HG03439 (cell line): ENCODE data around the gene SH2D1A.

Source experiments
- ATAC-seq: cut with Tn5 transposase; IDR thresholded peaks from one replicate; pipeline ENCODE4 v1.9.1; 2021; ENCODE audit warnings: mild to moderate bottlenecking, moderate library complexity; ENCODE audit not compliant: unreplicated experiment

Gene SH2D1A

DNA sequence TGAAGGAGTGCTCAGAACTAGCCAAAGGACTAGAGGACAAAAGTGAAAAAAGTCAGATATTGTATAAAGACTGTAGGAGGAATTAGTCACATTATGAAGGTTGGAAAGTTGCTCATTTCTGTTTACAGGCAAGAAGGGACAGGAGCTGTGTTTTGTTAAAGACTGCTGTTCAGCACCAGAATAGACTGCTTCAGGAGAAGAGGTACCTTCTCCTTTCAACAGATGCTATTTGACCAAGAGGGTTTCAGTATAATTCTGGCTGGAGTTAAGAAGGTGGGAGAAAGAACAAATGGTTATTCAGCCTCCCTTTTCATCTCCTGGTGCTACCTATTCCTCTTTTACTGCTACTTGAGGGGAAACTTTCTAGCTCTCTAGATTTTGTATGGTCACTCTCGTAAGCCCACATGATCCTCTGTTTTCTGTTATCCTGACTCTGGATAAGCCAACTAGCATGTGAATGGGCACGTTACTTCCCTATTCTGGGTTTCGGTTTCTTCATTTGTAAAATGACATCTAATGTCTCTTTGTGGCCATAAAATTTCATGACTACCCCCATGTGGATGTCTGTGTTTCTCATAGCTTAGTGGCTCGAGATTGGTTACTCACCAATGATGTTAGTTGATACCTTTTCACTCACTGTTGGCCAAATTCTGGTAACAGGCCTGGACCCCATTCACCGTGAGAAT, 68.9 kb downstream of the SH2D1A start:
- no peak for ATAC-seq

DNA sequence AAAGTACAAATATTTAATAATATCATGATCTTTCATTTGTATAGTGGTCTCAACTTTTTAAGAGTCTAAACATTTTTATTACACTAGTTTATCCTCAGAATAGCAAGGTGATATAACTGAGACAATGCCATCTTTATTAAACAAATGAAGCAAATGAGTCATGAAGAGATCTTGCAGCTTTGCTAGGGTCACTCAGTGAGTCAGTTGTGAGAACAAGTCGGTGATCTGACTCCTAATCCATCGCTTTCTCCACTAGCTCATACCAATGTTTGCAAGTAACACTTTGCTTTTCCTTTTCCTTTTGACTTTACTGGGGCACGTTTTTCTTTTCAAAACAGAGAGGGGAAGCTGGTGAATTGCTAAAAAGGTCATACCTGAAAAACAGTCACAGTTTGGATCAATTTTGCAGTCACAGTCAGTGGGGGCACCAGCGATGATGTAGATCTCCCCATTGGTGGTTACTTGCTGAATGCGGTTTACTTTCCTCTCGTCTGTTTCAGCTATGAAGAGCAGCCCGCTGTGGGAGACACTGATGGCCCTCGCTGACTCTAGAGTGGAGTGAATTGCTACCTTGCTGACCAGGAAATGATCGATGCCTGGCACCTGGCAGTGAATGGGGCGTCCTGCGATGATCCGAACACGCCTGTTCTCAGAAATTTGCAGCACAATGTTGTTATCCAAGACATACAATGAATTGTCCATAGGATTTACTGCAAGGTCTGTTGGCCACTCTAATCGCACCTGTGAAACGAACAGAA, 75.7 kb downstream of the SH2D1A start:
- no peak for ATAC-seq
